Fibroblast of lung (primary cell): Measurements from ENCODE around the gene HTR2A. TPM values are rescaled to one million over a fixed set of nuclear protein-coding genes. Genes with fewer than 3 reads are reported as not detected.
A peak's percentile ranks its signal among the peaks of the same experiment; 100 is the strongest.

Source experiments
- DNase-seq, 2 donors: peaks; one replicate each; pipeline versions ENCODE4 v3.0.0 to v3.0.0-alpha.2; 2010; ENCODE audit warnings: low read depth in 2 of 2
- H2AFZ ChIP-seq: 2 replicates; pipeline ENCODE4 v1.5.1; 2012; ENCODE audit warnings: low read length, control low read depth, inconsistent platforms
- H3K27ac ChIP-seq: 2 replicates; pipeline ENCODE4 v1.5.1; 2011; ENCODE audit warnings: low read length, control low read depth; ENCODE audit not compliant: insufficient read depth
- H3K27me3 ChIP-seq: 2 replicates; pipeline ENCODE4 v1.5.1; 2011; ENCODE audit warnings: mild to moderate bottlenecking, low read length; ENCODE audit not compliant: control insufficient read depth, insufficient read depth
- H3K36me3 ChIP-seq: 2 replicates; pipeline ENCODE4 v1.5.1; 2011; ENCODE audit warnings: low read length; ENCODE audit not compliant: control insufficient read depth, insufficient read depth
- H3K4me1 ChIP-seq: 2 replicates; pipeline ENCODE4 v1.5.1; 2011; ENCODE audit warnings: low read length; ENCODE audit not compliant: control insufficient read depth, insufficient read depth; ENCODE audit errors: extremely low read depth
- H3K4me2 ChIP-seq: 2 replicates; pipeline ENCODE4 v1.5.1; 2011; ENCODE audit warnings: low read length, control low read depth; ENCODE audit not compliant: insufficient read depth; ENCODE audit errors: extremely low read depth
- H3K4me3 ChIP-seq, 4 experiments: fragments of 200-600 bp in 1 of 4; sonication (generic) in 1 of 4; replicated peaks in 1 of 4; 2 replicates each; pipeline ENCODE4 v1.5.1; 2011 to 2016; ENCODE audit warnings: low read length in 4 of 4, low read depth in 3 of 4, mild to moderate bottlenecking in 3 of 4, control low read depth in 2 of 4, inconsistent platforms in 1 of 4, mixed read lengths in 1 of 4; ENCODE audit not compliant: insufficient read depth in 1 of 4; ENCODE audit errors: control extremely low read depth in 1 of 4
- H3K79me2 ChIP-seq: 2 replicates; pipeline ENCODE4 v1.5.1; 2012; ENCODE audit warnings: mild to moderate bottlenecking, low read length, inconsistent platforms; ENCODE audit not compliant: control insufficient read depth, insufficient read depth
- H3K9ac ChIP-seq: 2 replicates; pipeline ENCODE4 v1.5.1; 2011; ENCODE audit warnings: mild to moderate bottlenecking, low read length, control low read depth; ENCODE audit not compliant: insufficient read depth
- H3K9me3 ChIP-seq: 2 replicates; pipeline ENCODE4 v1.5.1; 2012; ENCODE audit warnings: low read depth, low read length; ENCODE audit not compliant: control insufficient read depth, insufficient read depth
- H4K20me1 ChIP-seq: 2 replicates; pipeline ENCODE4 v1.5.1; 2011; ENCODE audit warnings: low read length; ENCODE audit not compliant: control insufficient read depth, insufficient read depth; ENCODE audit errors: extremely low read depth
- CTCF ChIP-seq, 2 donors: IDR thresholded peaks in 1 of 2; conservative IDR thresholded peaks in 1 of 2; 1 replicate in 1 of 2; 2 replicates in 1 of 2; pipeline ENCODE4 v1.5.1; 2011 to 2012; ENCODE audit warnings: low read length in 2 of 2, control low read depth in 1 of 2, inconsistent platforms in 1 of 2, low read depth in 1 of 2, mild to moderate bottlenecking in 1 of 2
- EZH2 ChIP-seq: IDR thresholded peaks from 2 replicates; pipeline ENCODE4 v1.5.1; 2012; ENCODE audit warnings: low read length, control low read depth, mild to moderate bottlenecking; ENCODE audit errors: missing control alignments
- polyA plus RNA-seq, 2 donors: library from polyadenylated mRNA; depleted of rRNA in 1 of 2; stranded (reverse) in 1 of 2; unstranded in 1 of 2; fragments of >200 nt; gene quantifications; 2 replicates each; pipeline ENCODE4 v1.2.1, GENCODE V29; 2011 to 2012; ENCODE audit warnings: missing spikeins in 1 of 2
- total RNA-seq: library from RNA; depleted of rRNA; stranded (reverse); fragments of >200 nt; gene quantifications from 2 replicates; pipeline ENCODE4 v1.2.1, GENCODE V29; 2014

Gene HTR2A
- total and polyA plus RNA-seq, 2 donors (not counting 1 experiment from before 2014, with no cell fraction given), result 0.01 to 0.33 TPM

GRCh38 chr13:46831588-46832194 lies 65.2 kb downstream of the HTR2A start:
- Histone ChIP-seq H4K20me1 (no peaks in the 10 kb centered on the region), H3K9ac (no peak overlapping the region), H3K4me1 (no peaks in the 10 kb centered on the region), H3K27me3 (no peaks in the 10 kb centered on the region), H3K27ac (no peak overlapping the region), H3K36me3 (no peaks in the 10 kb centered on the region), H3K4me3 (no peak overlapping the region), H3K4me2 (no peak overlapping the region), H3K79me2 (no peaks in the 10 kb centered on the region), H3K9me3 (no peaks in the 10 kb centered on the region), H2AFZ (no peak overlapping the region)
- peak; percentile 41 to 80 for DNase-seq
- TF ChIP-seq CTCF (conservative IDR thresholded peaks at IDR 0.05 in 1 of 2, IDR thresholded peaks at IDR 0.05 in 1 of 2; ENCODE audit: low read depth in 1 of 2, low read length in 2 of 2) (peak; percentile 71 to 75), EZH2 (no peak)

DNA sequence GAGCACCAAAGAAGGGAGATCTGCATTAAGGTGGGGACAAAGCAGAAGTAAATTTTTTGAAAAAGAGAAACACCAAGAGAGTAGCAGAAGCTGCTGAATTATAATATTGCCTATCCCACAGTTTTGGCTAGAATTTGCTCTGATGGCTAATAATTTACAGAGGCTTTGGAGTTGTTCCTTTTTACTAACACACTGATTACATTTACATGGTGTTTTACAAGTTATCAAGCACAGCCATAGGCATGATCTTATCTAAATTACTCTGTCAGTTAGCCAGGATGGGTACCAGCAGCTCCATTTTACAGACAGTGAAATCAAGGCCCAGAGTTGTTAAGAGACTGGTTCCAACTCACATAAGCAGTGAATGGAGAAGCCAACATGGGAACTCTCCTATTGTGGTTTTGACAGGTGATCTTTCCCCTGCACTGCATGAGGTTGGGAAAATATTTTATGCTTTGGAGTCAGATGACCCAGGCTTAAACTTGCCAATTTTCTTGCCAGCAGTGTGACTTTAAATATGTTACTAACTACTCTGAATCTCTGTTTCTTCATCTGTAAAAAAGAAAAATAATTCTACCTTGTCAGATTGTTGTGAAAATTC lies 66.3 kb downstream of the HTR2A start:
- Histone ChIP-seq H2AFZ (no peak overlapping the region), H3K27me3 (no peaks in the 10 kb centered on the region), H3K27ac (no peak overlapping the region), H3K4me1 (no peaks in the 10 kb centered on the region), H3K4me3 (no peak overlapping the region), H3K36me3 (no peaks in the 10 kb centered on the region), H4K20me1 (no peaks in the 10 kb centered on the region), H3K9me3 (no peaks in the 10 kb centered on the region), H3K79me2 (no peaks in the 10 kb centered on the region), H3K4me2 (no peak overlapping the region), H3K9ac (no peak overlapping the region)
- TF ChIP-seq EZH2 (no peak), CTCF (conservative IDR thresholded peaks at IDR 0.05 in 1 of 2, IDR thresholded peaks at IDR 0.05 in 1 of 2; ENCODE audit: low read depth in 1 of 2, low read length in 2 of 2) (no peak)
- no peak for DNase-seq

GRCh38 chr13:46822551-46822950 lies 74.3 kb downstream of the HTR2A start:
- TF ChIP-seq CTCF (conservative IDR thresholded peaks at IDR 0.05 in 1 of 2, IDR thresholded peaks at IDR 0.05 in 1 of 2; ENCODE audit: low read depth in 1 of 2, low read length in 2 of 2) (no peak), EZH2 (no peak)

More at GRCh38 chr13:46822551-46822950, 74.3 kb downstream of the HTR2A start:
- H2AFZ ChIP-seq, result no peak overlapping the region
- H3K4me3 ChIP-seq, result no peak overlapping the region
- no peaks in the 10 kb centered on the region for H3K79me2 ChIP-seq
- no peaks in the 10 kb centered on the region for H3K9me3 ChIP-seq
- H4K20me1 ChIP-seq, result no peaks in the 10 kb centered on the region
- DNase-seq, result no peak
- no peaks in the 10 kb centered on the region for H3K27me3 ChIP-seq
- no peak overlapping the region for H3K27ac ChIP-seq
- no peaks in the 10 kb centered on the region for H3K4me1 ChIP-seq
- no peaks in the 10 kb centered on the region for H3K36me3 ChIP-seq
- H3K4me2 ChIP-seq, result no peak overlapping the region
- no peak overlapping the region for H3K9ac ChIP-seq
